Erythroblast (primary cell): ENCODE measurements around the gene PSORS1C1.

ENCODE experiments used
- GATA1 ChIP-seq: IDR thresholded peaks from 2 replicates; pipeline ENCODE4 v1.6.1; 2011; ENCODE audit warnings: low read depth, mild to moderate bottlenecking, control low read depth, low read length, moderate library complexity
- POLR2A ChIP-seq: IDR thresholded peaks from 2 replicates; pipeline ENCODE4 v1.6.1; 2011; ENCODE audit warnings: mild to moderate bottlenecking, low read length

GRCh38 chr6:31186052-31186734 lies 71.6 kb downstream of the PSORS1C1 start:
- TF ChIP-seq POLR2A (no peak), GATA1 (no peak)
